ENCODE data around the gene TIGD1.
A peak's percentile ranks its signal among the peaks of the same experiment; 100 is the strongest.

TIGD1 gene

GRCh38 chr2:232524771-232525170 is 25.6 kb downstream of the TIGD1 start:
- no peak overlapping the region for H2AFZ ChIP-seq (ENCODE audit: low read depth, low read length)
- H3K27ac ChIP-seq (ENCODE audit: low read length, poor library complexity, severe bottlenecking): no peak overlapping the region
- no peak overlapping the region for H3K23ac ChIP-seq (ENCODE audit: low read length in 2 of 2)
- no peak overlapping the region for H3K4me3 ChIP-seq (ENCODE audit: insufficient read depth in 1 of 2, low read depth in 1 of 2, low read length in 2 of 2)
- no peak overlapping the region for H4K91ac ChIP-seq (ENCODE audit: low read length)
- peaks cover 20% of the 10 kb centered on the region for H3K4me1 ChIP-seq (ENCODE audit: control insufficient read depth, insufficient read depth, low read depth, low read length)
- H2BK5ac ChIP-seq (ENCODE audit: low read depth, low read length, poor library complexity, severe bottlenecking): no peak overlapping the region
- no peak overlapping the region for H3K9ac ChIP-seq (ENCODE audit: low read length)
- H2BK12ac ChIP-seq (ENCODE audit: low read length in 2 of 2): no peak overlapping the region
- H2AK5ac ChIP-seq (ENCODE audit: low read length, severe bottlenecking): no peak overlapping the region
- WGBS: 83% methylated on average over 5 of the region's 6 CpGs
- DNase-seq: no peak
- H4K8ac ChIP-seq (ENCODE audit: low read length): no peak overlapping the region
- no peak overlapping the region for H2BK120ac ChIP-seq (ENCODE audit: low read depth, low read length)
- no peak overlapping the region for H3K4me2 ChIP-seq (ENCODE audit: low read length, poor library complexity, severe bottlenecking)
- no peak overlapping the region for H3K18ac ChIP-seq (ENCODE audit: low read depth in 1 of 2, low read length in 2 of 2)
- H3K79me1 ChIP-seq (replicated peaks; ENCODE audit: low read length, poor library complexity, severe bottlenecking): no peaks in the 10 kb centered on the region
- H3K9me3 ChIP-seq (ENCODE audit: control insufficient read depth, low read length): no peaks in the 10 kb centered on the region
- no peak overlapping the region for H2BK15ac ChIP-seq (ENCODE audit: low read depth, poor library complexity, severe bottlenecking)
- H3K27me3 ChIP-seq (ENCODE audit: control insufficient read depth in 1 of 2, insufficient read depth in 1 of 2, low read length in 2 of 2): peaks cover 63 to 86% of the 10 kb centered on the region in 2 experiments
- H3K14ac ChIP-seq (ENCODE audit: low read length in 2 of 2): no peak overlapping the region
- H3K4ac ChIP-seq (ENCODE audit: low read depth in 1 of 2, low read length in 2 of 2): no peak overlapping the region
- H3K36me3 ChIP-seq (ENCODE audit: control insufficient read depth in 1 of 2, insufficient read depth in 2 of 2, low read depth in 1 of 2, low read length in 2 of 2): no peaks in the 10 kb centered on the region

GRCh38 chr2:232523682-232524597 is 26.4 kb downstream of the TIGD1 start:
- 2% methylated on average over 69 of the region's 75 CpGs for WGBS

DNA sequence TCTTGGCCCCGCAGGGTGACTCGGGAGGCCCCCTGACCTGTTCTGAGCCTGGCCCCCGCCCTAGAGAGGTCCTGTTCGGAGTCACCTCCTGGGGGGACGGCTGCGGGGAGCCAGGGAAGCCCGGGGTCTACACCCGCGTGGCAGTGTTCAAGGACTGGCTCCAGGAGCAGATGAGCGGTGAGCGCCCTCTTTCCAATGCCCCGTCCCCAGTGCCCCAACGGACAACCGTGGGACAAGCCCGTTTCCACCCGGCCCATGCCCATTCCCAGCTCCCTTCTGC is 27.0 kb downstream of the TIGD1 start:
- Histone ChIP-seq H3K4me2 (ENCODE audit: low read length, poor library complexity, severe bottlenecking) (peak overlapping the region; percentile 74), H2BK120ac (ENCODE audit: low read depth, low read length) (no peak overlapping the region), H2AFZ (ENCODE audit: low read depth, low read length) (no peak overlapping the region), H3K4me3 (ENCODE audit: insufficient read depth in 1 of 2, low read depth in 1 of 2, low read length in 2 of 2) (no peak overlapping the region), H4K91ac (ENCODE audit: low read length) (no peak overlapping the region), H2AK5ac (ENCODE audit: low read length, severe bottlenecking) (no peak overlapping the region), H3K27ac (ENCODE audit: low read length, poor library complexity, severe bottlenecking) (no peak overlapping the region), H3K4me1 (ENCODE audit: control insufficient read depth, insufficient read depth, low read depth, low read length) (peaks cover 20% of the 10 kb centered on the region), H2BK5ac (ENCODE audit: low read depth, low read length, poor library complexity, severe bottlenecking) (no peak overlapping the region), H3K23ac (ENCODE audit: low read length in 2 of 2) (no peak overlapping the region), H3K9ac (ENCODE audit: low read length) (no peak overlapping the region), H3K79me1 (replicated peaks; ENCODE audit: low read length, poor library complexity, severe bottlenecking) (no peaks in the 10 kb centered on the region), H3K14ac (ENCODE audit: low read length in 2 of 2) (no peak overlapping the region), H3K4ac (ENCODE audit: low read depth in 1 of 2, low read length in 2 of 2) (no peak overlapping the region), H3K27me3 (ENCODE audit: control insufficient read depth in 1 of 2, insufficient read depth in 1 of 2, low read length in 2 of 2) (peaks cover 74 to 86% of the 10 kb centered on the region in 2 experiments), H3K18ac (ENCODE audit: low read depth in 1 of 2, low read length in 2 of 2) (no peak overlapping the region), H2BK12ac (ENCODE audit: low read length in 2 of 2) (no peak overlapping the region), H4K8ac (ENCODE audit: low read length) (no peak overlapping the region), H2BK15ac (ENCODE audit: low read depth, poor library complexity, severe bottlenecking) (no peak overlapping the region), H3K9me3 (ENCODE audit: control insufficient read depth, low read length) (no peaks in the 10 kb centered on the region), H3K36me3 (ENCODE audit: control insufficient read depth in 1 of 2, insufficient read depth in 2 of 2, low read depth in 1 of 2, low read length in 2 of 2) (no peaks in the 10 kb centered on the region)
- DNase-seq: no peak
- 38% methylated on average over 16 of the region's 16 CpGs for WGBS

More at GRCh38 chr2:232523682-232524597, 26.4 kb downstream of the TIGD1 start:
- no peak overlapping the region for H3K4me3 ChIP-seq (ENCODE audit: insufficient read depth in 1 of 2, low read depth in 1 of 2, low read length in 2 of 2)
- no peaks in the 10 kb centered on the region for H3K36me3 ChIP-seq (ENCODE audit: control insufficient read depth in 1 of 2, insufficient read depth in 2 of 2, low read depth in 1 of 2, low read length in 2 of 2)
- H4K91ac ChIP-seq (ENCODE audit: low read length): no peak overlapping the region
- H3K18ac ChIP-seq (ENCODE audit: low read depth in 1 of 2, low read length in 2 of 2): no peak overlapping the region
- no peak overlapping the region for H4K8ac ChIP-seq (ENCODE audit: low read length)
- H3K79me1 ChIP-seq (replicated peaks; ENCODE audit: low read length, poor library complexity, severe bottlenecking): no peaks in the 10 kb centered on the region
- no peak overlapping the region for H2BK12ac ChIP-seq (ENCODE audit: low read length in 2 of 2)
- peaks cover 71 to 86% of the 10 kb centered on the region in 2 experiments for H3K27me3 ChIP-seq (ENCODE audit: control insufficient read depth in 1 of 2, insufficient read depth in 1 of 2, low read length in 2 of 2)
- peak overlapping the region; percentile 57 for H2AFZ ChIP-seq (ENCODE audit: low read depth, low read length)
- peak; percentile 35 for DNase-seq
- H3K9me3 ChIP-seq (ENCODE audit: control insufficient read depth, low read length): no peaks in the 10 kb centered on the region
- no peak overlapping the region for H3K14ac ChIP-seq (ENCODE audit: low read length in 2 of 2)
- peaks cover 20% of the 10 kb centered on the region for H3K4me1 ChIP-seq (ENCODE audit: control insufficient read depth, insufficient read depth, low read depth, low read length)
- H3K23ac ChIP-seq (ENCODE audit: low read length in 2 of 2): no peak overlapping the region
- no peak overlapping the region for H2BK5ac ChIP-seq (ENCODE audit: low read depth, low read length, poor library complexity, severe bottlenecking)
- no peak overlapping the region for H3K27ac ChIP-seq (ENCODE audit: low read length, poor library complexity, severe bottlenecking)
- H2BK15ac ChIP-seq (ENCODE audit: low read depth, poor library complexity, severe bottlenecking): no peak overlapping the region
- H2BK120ac ChIP-seq (ENCODE audit: low read depth, low read length): no peak overlapping the region
- H3K4me2 ChIP-seq (ENCODE audit: low read length, poor library complexity, severe bottlenecking): peak overlapping the region; percentile 74
- H3K4ac ChIP-seq (ENCODE audit: low read depth in 1 of 2, low read length in 2 of 2): no peak overlapping the region
- no peak overlapping the region for H2AK5ac ChIP-seq (ENCODE audit: low read length, severe bottlenecking)
- H3K9ac ChIP-seq (ENCODE audit: low read length): no peak overlapping the region

GRCh38 chr2:232522623-232523401 is 27.5 kb downstream of the TIGD1 start:
- H3K27me3 ChIP-seq (ENCODE audit: control insufficient read depth in 1 of 2, insufficient read depth in 1 of 2, low read length in 2 of 2): peaks cover 73 to 82% of the 10 kb centered on the region in 2 experiments

More at GRCh38 chr2:232522623-232523401, 27.5 kb downstream of the TIGD1 start:
- Histone ChIP-seq H3K4me2 (ENCODE audit: low read length, poor library complexity, severe bottlenecking) (no peak overlapping the region), H3K36me3 (ENCODE audit: control insufficient read depth in 1 of 2, insufficient read depth in 2 of 2, low read depth in 1 of 2, low read length in 2 of 2) (no peaks in the 10 kb centered on the region), H3K9me3 (ENCODE audit: control insufficient read depth, low read length) (no peaks in the 10 kb centered on the region), H4K8ac (ENCODE audit: low read length) (no peak overlapping the region), H3K18ac (ENCODE audit: low read depth in 1 of 2, low read length in 2 of 2) (no peak overlapping the region), H3K4ac (ENCODE audit: low read depth in 1 of 2, low read length in 2 of 2) (no peak overlapping the region), H3K4me3 (ENCODE audit: insufficient read depth in 1 of 2, low read depth in 1 of 2, low read length in 2 of 2) (no peak overlapping the region), H3K27ac (ENCODE audit: low read length, poor library complexity, severe bottlenecking) (no peak overlapping the region), H3K4me1 (ENCODE audit: control insufficient read depth, insufficient read depth, low read depth, low read length) (peaks cover 20% of the 10 kb centered on the region), H3K23ac (ENCODE audit: low read length in 2 of 2) (no peak overlapping the region), H2BK120ac (ENCODE audit: low read depth, low read length) (no peak overlapping the region), H3K79me1 (replicated peaks; ENCODE audit: low read length, poor library complexity, severe bottlenecking) (no peaks in the 10 kb centered on the region), H2BK12ac (ENCODE audit: low read length in 2 of 2) (no peak overlapping the region), H2BK15ac (ENCODE audit: low read depth, poor library complexity, severe bottlenecking) (no peak overlapping the region), H3K14ac (ENCODE audit: low read length in 2 of 2) (no peak overlapping the region), H2AK5ac (ENCODE audit: low read length, severe bottlenecking) (no peak overlapping the region), H3K9ac (ENCODE audit: low read length) (no peak overlapping the region), H4K91ac (ENCODE audit: low read length) (no peak overlapping the region), H2AFZ (ENCODE audit: low read depth, low read length) (no peak overlapping the region), H2BK5ac (ENCODE audit: low read depth, low read length, poor library complexity, severe bottlenecking) (no peak overlapping the region)
- 47% methylated on average over 46 of the region's 46 CpGs for WGBS
- no peak for DNase-seq

All from mesenchymal stem cell (in vitro differentiated cells and primary cell).